DND-41 (cell line): ENCODE measurements around the gene TLR8.

ENCODE experiments used
- CTCF ChIP-seq: IDR thresholded peaks from 2 replicates; pipeline ENCODE4 v1.5.1; 2012; ENCODE audit warnings: borderline replicate concordance, low read length, moderate library complexity, mild to moderate bottlenecking; ENCODE audit not compliant: poor library complexity, severe bottlenecking; ENCODE audit errors: extremely low read depth
- EZH2 ChIP-seq: IDR thresholded peaks from 3 replicates; pipeline ENCODE4 v1.6.1; 2012; ENCODE audit warnings: borderline replicate concordance, low read depth, mild to moderate bottlenecking, moderate library complexity, low read length, inconsistent platforms; ENCODE audit not compliant: severe bottlenecking

- TF ChIP-seq CTCF, result no peak
- no peak for TF ChIP-seq EZH2
These were observed 31.8 kb upstream of the TLR8 start for GRCh38 chrX:12874581-12874980.
